ENCODE measurements around the gene KLHL12.
"Not testable (repeated sequence)": the region's sequence is repeated elsewhere in the genome, so short reads cannot be mapped to it uniquely, and the experiment has no call there.

KLHL12 gene

DNA sequence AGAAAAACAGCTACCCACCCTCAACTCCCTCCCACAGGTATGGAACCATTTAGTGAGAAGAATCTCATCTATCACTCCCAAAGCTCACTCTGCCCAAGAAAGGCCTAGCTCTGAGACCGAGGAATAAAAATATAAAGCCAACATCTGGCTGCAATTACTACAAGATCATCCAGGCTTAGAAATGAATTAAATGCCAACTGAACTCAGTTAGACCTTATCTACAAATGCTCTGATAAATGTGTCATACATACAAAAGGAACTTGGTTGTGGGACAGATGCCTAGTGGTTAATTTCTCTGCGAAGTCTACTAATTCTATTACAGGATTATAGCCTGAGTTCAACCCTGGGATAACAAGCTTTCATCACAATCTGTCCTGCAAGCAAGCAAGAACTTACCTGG, 24.4 kb upstream of the KLHL12 start:
- DNase-seq (ENCODE audit: low read depth, low spot score): no peak

DNA sequence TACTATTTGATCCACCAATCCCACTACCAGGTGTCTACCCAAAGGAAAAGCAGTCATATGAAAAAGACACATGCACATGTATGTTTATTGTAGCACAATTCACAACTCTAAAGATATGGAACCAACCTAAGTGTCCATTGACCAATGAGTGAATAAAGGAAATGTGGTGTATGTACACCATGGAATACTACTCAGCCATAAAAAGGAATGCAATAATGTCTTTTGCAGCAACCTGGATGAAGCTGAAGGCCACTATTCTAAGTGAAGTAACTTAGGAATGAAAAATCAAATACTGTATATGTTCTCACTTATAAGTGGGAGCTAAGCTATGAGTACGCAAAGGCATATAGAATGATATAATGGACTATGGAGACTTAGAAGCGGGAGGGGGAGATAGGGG, 18.4 kb upstream of the KLHL12 start:
- no peak for DNase-seq (ENCODE audit: low read depth, low spot score)

DNA sequence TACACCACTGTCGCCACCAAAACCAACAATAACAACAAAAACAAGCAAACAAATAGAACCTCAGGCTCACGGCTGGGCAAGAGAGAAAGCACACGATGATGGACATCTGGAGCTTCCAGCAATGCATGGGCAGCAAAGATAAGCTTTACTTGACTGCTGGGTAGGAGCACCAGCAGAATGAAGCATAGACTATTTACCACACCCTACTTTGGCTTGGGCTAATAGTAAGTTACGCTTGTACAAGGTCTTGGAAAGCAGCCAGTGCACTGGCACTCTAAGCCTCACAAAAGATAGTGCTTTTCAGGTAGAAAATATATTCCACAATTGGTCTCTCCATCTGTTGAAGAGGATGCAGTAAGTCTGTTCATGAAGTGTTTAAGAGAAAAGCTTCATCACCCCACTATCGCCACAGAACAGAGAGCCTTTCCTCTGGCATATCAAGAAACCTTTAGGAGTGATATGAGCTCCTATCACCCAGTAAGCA, 17.4 kb upstream of the KLHL12 start:
- no peak for DNase-seq (ENCODE audit: low read depth, low spot score)

DNA sequence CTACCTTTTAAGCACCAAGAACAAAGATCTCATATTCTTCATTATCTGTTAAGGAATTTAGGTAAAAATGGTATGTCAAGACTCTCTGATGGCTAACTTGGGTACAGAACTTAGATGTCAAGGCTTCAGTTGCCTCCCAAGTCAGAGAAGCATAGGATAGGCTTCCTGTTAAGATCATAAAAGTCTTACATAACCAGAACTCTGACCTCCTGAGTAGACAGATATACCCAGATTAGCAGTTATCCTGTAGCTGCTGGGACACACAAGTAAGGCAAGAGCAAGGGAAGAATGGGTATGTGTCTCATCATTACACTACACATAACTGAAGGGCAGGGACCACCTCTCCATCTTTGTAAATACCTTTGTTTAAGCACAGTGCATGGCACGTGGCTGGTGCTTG, 15.4 kb upstream of the KLHL12 start:
- no peak for DNase-seq (ENCODE audit: low read depth, low spot score)

DNA sequence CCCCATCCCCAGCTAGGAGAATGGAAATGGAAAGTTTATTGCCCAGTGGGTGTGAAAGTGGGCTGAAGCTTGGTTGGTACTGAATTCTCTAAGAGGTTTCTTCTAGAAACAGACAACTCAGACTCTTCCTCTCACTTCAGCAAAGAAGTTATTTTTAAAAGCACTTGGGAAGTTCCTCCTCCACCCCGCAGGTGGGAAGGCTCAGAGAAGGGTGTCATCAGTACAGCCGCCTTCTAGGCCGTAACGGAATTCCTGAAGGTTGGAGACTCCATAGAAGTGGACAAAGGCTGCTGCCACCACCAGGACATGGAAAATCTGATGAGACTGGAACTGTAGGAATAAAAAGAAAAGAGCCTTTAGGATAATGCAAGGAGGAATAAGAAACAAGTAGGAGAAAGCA, 14.3 kb upstream of the KLHL12 start:
- DNase-seq (ENCODE audit: low read depth, low spot score): no peak

DNA sequence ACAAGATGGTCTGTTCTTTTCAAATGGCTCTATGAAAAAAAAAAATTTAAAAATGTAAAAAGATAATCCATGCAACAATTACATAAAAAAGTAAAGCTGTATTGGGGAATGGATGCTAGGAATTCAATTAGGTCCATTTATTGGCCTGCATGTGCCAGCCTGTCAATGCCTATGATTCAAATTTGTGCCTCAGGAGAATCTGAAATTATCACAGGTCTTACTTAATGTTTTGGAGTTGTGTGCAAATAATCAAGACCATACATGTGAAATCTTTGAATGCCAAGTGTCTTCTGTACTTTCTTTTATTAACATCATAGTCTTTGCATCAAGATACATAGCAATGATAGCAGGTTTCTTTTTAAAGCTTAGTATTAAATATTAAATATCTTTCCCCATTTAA, 13.5 kb upstream of the KLHL12 start:
- DNase-seq (ENCODE audit: low read depth, low spot score): no peak

DNA sequence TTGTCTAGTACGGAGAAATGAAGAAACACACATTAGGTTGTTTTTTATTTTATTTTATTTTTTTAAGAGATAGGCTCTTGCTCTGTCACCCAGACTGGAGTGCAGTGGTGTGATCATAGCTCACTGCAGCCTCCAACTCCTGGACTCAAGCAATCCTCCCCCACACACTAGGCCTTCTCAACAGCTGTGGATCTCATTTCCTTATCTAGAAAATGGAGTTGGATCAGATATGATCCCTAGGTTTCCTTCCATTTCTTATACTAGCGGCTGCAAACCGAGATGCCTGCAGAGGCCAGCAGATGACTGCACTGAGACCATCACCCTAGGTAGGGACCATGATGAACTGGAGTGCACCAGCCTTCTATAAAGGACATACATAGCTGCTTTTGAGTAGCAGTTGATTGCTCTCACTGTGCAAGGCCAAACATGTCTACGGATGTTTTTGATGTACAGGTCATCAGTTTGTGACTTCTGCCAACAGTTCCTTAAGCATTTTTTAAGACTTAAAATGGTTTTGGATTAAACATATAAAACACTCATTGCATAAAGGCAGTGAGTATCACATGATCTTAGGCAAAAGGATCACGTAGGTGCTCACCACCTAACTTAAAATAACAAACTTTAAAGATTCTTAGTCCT, 11.4 kb upstream of the KLHL12 start:
- no peak for DNase-seq (ENCODE audit: low read depth, low spot score)

DNA sequence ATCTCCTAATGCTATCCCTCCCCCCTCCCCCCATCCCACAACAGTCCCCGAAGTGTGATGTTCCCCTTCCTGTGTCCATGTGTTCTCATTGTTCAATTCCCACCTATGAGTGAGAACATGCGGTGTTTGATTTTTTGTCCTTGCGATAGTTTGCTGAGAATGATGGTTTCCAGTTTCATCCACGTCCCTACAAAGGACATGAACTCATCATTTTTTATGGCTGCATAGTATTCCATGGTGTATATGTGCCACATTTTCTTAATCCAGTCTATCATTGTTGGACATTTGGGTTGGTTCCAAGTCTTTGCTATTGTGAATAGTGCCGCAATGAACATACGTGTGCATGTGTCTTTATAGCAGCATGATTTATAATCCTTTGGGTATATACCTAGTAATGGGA, 9.4 kb upstream of the KLHL12 start:
- DNase-seq (ENCODE audit: low read depth, low spot score): not testable (repeated sequence)

DNA sequence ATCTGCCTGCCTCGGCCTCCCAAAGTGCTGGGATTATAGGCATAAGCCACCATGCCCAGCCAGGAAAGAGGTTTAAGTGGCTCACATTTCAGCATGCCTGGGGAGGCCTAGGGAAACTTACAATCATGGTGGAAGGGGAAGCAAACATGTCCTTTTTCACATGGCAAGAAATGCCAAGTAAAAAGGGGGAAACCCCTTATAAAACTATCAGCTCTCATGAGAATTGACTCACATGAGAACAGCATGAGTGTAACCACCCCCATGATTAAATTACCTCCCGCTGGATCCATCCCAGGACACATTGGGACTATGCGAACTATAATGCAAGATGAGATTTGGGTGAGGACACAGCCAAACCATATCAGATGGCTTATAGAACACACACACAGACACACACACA, 8.8 kb upstream of the KLHL12 start:
- DNase-seq (ENCODE audit: low read depth, low spot score): no peak

DNA sequence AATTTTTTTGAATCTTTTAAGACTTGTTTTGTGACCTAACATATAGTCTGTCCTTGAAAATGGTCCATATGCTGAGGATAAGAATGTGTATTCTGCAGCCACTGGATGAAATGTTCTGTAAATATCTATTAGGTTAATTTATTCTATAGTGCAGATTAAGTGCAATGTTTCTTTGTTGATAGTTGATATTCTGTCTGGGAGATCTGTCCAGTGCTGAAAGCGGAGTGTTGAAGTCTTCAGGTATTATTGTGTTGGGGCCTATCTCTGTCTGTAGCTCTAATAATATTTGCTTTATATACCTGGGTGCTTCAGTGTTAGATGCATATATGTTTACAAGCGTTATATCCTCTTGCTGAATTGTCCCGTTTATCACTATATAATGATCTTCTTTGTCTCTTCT, 7.7 kb upstream of the KLHL12 start:
- no peak for DNase-seq (ENCODE audit: low read depth, low spot score)

DNA sequence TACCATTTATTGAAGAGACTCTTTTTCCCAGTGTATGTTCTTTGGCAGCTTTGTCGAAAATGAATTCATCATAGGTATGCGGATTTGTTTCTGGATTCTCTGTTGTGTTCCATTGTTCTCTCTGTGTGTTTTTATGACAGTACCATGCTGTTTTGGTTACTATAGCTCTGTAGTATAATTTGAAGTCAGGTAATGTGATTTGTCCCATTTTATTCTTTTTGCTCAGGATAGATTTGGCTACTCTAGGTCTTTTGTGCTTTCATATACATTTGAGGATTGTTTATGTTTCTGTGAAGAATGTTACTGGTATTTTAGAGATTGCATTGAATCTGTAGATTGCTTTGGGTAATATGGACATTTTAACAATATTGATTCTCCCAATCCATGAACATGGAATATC, 5.4 kb upstream of the KLHL12 start:
- DNase-seq (ENCODE audit: low read depth, low spot score): no peak

DNA sequence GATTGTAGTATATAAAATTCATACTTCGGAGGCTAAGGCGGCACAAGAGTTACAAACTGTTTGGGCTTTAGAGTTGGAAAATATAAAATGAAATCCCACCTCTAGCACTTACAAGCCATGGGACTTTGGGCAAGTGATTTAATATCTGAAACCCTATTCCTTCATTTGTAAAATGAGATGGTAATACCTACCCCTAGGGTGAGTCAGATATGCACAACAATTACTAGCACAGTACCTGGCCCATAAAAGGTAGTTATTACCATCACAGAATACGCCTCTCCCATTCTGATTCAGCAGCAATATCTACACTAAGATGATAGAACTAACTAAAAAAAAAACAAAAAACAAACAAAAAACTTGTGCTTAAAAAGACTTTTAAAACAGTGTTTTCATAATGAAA, 3.5 kb downstream of the KLHL12 start:
- DNase-seq (ENCODE audit: low read depth, low spot score): no peak

DNA sequence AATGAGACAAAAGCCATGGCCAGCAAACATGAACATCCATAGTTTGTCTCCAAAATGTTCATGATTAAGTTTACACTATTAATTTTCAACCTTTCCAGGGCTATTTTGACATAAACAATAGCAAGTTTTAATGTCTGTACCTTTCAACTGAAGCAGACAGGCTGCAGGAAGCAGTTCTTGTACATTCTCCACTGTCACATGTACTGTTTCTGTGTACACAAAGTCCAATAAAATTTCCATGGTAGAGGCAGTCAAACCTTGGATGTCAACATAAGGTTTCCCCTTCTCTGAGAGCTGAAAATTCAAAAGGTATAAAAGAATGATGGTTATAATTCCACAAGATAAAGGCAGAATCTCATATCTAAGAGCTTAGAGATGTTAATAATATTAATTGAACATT, 7.4 kb downstream of the KLHL12 start:
- DNase-seq (ENCODE audit: low read depth, low spot score): no peak

DNA sequence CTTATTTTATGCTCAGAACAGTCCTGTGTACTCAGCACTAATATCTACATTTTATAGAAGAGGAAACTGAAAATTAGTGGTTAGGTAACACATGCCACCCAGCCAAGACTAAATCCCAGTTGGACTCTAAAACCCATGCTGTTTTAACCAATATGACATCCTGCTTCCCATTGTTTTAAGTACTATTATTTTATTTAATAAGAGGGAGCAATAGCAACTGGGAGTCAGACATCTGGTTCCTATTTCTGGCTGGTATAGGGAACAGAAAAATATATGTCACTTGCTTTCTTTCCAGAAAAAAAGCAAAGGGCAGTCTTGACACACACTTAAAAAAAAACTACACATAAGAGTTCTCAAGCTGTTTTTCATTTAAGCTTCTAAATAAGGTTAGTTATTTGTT, 11.9 kb downstream of the KLHL12 start:
- DNase-seq (ENCODE audit: low read depth, low spot score): no peak

DNA sequence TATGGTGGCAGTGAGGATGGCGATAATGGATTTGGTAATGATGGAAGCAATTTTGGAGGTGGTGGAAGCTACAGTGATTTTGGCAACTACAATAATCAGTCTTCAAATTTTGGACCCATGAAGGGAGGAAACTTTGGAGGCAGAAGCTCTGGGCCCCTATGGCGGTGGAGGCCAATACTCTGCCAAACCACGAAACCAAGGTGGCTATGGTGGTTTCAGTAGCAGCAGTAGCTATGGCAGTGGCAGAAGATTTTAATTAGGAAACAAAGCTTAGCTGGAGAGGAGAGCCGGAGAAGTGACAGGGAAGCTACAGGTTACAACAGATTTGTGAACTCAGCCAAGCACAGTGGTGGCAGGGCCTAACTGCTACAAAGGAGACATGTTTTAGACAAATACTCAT, 14.6 kb downstream of the KLHL12 start:
- DNase-seq (ENCODE audit: low read depth, low spot score): not testable (repeated sequence)

DNA sequence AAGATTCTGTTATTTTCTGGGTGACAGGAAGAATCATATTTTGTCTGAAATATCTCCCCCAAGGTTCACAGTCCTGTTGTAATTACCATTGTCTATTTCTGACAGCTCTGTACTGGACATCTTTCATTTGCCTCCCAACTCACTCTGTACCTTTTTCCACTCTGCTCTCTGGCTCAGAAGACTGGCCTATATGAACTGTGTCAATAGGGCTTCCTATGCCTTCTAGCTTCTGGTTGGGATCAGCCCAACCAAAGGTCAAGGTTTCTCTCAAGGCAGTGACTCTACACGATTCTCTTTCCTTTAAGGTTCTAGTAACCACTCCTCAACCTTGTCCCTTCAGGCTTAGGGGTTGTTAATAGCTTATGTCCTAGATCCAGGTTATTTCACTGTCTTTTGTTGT, 17.5 kb downstream of the KLHL12 start:
- DNase-seq (ENCODE audit: low read depth, low spot score): no peak

DNA sequence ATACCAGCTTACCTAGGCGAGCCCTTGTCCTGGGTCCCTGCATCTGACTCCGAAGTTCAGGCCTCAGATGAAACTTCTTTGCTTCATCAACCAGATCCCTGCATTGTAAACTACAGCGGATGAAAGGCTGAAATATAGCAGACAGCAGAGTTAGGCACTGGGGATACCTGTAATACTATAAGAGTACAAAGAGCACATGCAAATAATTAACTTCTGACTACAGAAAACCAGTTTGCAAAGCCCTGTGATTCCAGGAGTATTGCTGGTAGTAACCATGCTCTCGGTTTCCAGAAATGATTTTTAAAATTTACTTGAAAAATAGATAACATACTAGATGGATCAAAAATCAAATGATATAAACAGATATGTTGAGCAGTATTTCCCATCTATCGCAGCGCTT, 18.0 kb downstream of the KLHL12 start:
- no peak for DNase-seq (ENCODE audit: low read depth, low spot score)

DNA sequence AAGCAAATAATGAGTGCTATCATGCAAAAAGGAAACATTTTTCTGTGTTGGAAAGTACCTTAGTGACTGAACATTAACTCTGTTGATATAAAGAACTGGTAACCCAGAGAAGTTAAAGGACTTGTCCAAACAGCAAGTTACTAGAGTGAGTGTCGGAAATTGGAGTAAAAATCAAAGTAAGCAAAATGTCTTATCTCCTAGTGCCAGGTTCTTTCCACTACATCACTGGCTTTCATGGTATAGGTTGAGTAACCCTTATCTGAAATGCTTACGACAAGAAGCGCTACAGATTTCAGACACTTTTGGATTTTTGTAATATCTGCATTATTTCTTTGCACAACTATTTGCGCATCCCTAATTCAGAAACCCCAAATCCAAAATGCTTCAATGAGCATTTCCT, 21.7 kb downstream of the KLHL12 start:
- DNase-seq (ENCODE audit: low read depth, low spot score): no peak

DNA sequence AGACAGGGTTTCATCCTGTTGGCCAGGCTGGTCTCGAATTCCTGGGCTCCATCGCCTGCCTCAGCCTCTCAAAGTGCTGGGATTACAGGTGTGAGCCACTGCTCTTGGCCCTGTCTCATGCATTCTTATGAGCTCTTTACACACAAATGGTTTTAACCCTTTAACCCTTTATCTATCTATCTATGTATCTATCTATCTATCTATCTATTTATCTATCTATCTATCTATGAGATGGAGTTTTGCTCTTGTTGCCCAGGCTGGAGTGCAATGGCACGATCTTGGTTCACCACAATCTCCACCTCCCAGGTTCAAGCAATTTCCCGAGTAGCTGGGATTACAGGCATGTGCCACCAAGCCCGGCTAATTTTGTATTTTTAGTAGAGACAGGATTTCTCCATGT, 23.2 kb downstream of the KLHL12 start:
- not testable (repeated sequence) for DNase-seq (ENCODE audit: low read depth, low spot score)

DNA sequence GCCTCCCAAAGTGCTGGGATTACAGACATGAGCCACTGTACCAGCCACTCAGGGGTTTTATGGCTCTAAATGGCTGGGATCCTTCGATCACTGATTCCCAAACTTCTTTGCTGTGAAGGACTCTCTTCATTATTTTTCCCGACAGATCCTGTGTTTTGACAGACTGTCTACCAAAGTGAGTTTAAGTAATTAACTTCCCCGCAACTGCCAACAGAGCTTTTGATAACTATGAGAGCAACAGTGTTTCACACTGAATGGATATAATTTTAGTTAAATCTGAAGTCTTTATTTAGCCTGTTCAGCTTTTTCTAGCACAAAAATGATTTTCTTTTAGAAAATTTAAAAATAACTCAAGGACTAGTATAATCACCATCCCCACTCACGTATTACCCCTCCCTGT, 25.5 kb downstream of the KLHL12 start:
- DNase-seq (ENCODE audit: low read depth, low spot score): no peak

DNA sequence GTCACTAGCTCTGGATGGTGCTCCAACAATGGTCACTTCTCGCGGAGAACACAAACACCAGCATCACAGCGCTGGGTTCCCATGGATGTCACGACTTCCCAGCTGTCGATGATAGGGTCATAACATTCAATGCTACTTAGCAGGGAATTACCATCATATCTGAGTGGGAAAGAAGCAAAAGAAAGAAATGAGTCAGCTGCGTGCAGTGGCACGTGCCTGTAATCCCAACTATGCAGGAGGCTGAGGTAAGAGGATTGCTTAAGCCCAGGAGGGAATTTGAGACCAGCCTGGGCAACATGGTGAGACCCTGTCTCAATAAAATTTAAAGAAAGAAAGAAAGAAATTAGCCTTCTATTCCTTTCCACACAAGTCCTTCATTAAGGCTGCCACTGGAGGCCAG, 34.5 kb downstream of the KLHL12 start:
- no peak for DNase-seq (ENCODE audit: low read depth, low spot score)

DNA sequence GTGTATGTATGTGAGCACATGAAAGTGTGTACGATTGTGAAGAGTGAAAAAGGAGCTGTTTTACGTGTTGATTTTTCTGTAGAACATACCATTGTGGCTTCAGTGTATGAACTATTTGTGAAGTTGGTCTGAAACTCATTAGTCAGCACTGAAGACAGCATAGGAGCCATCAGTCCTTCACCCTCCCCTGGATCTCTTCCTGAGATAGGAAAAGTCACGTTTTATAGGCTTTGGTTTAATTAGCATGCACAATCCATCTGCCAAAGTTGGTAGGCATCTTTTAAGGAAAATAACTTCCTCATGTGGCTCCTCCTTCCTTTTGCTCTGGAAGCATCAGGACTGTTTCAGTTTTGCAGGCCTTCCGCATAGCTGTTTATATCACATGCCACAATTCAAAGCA, 36.6 kb downstream of the KLHL12 start:
- DNase-seq (ENCODE audit: low read depth, low spot score): no peak

DNA sequence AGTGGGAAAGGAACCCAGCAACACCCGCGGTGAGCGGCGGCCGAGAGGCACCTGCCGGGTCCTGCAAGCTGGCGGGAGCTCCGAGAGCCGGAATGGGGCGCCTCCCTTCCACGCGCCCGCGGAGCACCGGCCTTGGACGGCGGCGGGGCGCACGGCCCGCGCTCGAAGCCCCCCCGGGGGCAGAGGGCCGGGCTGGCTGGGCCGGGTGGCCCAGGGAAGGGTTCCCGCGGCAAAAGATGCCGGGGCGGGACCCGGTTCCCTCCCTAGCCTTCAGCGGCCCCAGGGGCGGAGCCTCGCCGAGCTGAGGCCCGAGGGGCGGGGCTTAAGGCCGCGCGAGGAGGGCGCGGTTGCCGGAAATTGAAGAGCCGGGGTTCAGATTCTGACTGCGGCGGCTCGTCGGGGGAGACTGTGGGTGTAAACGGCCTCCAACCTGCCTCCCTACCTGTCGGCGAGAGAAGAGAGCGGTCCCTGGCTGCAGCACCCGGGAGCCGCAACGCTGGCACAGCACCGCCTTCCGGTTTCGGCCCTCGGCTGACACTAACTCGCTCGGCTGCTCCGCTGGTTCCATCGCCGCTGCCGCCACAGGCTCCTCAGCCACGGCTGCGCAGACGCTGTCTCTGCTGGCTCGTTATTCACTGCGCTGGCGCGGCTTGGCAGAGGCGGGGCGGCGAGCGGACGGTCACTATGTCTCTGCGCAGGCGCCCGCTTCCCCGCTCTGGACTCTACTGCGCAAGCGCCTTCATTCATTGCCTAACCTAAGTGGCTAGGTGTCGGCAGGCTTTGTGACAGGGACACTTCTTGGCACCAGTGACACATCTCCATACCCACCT, 38.3 kb downstream of the KLHL12 start, which contains the start of gene RABIF:
Gene RABIF, minus strand, starts transcription at position 619 of the 830 bp plus-strand sequence. Its CDS starts 51 bp downstream, at position 568.
- DNase-seq (ENCODE audit: low read depth, low spot score): peak; percentile 64
